ENCODE measurements around the gene EGLN2.
"Not testable (repeated sequence)": the region's sequence is repeated elsewhere in the genome, so short reads cannot be mapped to it uniquely, and the experiment has no call there.

EGLN2 gene

DNA sequence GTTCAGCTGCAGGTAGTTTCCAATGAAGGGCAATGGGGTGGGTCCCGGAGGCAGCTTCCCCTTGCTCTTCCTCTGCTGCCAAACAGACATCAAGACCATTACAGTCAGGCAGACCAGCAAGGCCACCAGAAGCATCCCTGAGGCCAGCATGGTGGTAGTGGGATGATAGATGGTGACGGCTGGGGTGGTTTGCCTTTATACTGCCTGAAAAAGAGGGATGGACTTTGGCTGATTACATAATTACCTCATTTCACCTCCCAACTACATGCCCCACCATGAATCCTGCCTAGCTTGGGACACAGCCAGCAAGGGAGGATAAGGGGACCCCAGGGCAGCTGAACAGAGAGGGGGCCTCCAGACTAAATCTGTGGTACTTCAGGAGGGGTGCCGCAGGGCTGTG lies 51.3 kb downstream of the EGLN2 start, which contains the start of gene CYP2A6:
CYP2A6 (minus strand) TSS at position 171 of the 400 bp plus-strand sequence; CDS start at position 150, 21 bp downstream.
- DNase-seq = not testable (repeated sequence)

DNA sequence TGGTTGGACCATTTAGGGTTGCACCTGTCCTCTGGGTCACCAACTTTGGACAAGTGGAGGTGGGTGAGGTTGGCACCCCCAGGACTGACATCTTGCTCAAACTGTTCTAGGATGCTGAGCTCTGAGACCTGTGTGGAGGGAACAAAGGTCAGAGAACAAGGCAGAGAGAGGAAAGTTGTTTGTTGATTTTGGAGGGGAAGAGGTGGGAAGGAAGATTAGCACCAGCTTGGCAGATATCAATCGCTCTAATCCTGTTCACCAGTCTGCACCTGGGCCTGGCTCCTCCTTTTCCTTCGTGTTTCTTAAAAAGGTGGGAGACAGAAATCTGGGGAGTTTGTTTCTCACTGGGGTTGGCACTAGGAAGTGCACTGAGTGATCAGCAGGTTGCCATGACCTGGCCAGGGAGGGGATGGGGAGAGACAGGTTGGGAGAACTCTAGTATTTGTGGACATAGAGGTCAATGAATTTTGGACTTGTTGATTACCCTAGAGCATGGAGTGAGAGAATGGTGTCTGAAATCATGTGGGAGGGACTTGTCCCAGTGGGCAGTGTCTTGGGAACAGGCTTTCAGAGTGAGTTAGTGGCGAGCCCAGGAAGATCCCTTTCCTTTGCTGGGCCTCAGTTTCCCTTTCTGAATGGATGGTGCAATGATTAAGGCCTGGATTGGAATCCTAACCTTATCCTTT lies 53.6 kb downstream of the EGLN2 start:
- DNase-seq = not testable (repeated sequence)
